Stimulated activated naive CD4-positive, alpha-beta T cell treated with Interleukin-2 at 50 U/mL for 16 hours (primary cell): ENCODE data around the gene WDR70.
"Not testable (repeated sequence)": the region's sequence is repeated elsewhere in the genome, so short reads cannot be mapped to it uniquely, and the experiment has no call there.

Experiments
- DNase-seq: peaks from one replicate; lab custom pipeline; 2025; lab: John Stamatoyannopoulos, UW

Gene WDR70

GRCh38 chr5:37767961-37768360 is 388.8 kb downstream of the WDR70 start:
- no peak for DNase-seq

DNA sequence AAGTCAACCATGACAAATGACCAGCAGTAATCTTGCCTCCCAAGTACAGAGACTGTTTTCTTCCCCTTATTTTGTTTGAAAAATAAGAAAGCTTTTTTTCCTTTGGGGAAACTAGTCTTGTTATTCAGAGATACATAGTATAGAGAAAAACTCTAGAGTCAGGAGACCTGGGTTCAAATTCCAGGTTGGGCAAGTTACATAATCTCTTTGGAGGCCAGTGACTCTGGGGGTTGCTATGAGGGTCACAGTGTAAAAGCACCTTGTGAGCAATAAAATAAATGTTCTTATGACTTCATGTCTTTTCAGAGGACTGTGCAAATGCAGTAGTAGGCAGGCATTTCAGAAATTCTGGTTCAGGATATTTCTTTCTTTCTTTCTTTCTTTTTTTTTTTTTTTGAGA is 389.3 kb downstream of the WDR70 start:
- no peak for DNase-seq

GRCh38 chr5:37769108-37769507 is 390.0 kb downstream of the WDR70 start:
- DNase-seq = no peak

GRCh38 chr5:37769840-37770239 is 390.7 kb downstream of the WDR70 start:
- no peak for DNase-seq

DNA sequence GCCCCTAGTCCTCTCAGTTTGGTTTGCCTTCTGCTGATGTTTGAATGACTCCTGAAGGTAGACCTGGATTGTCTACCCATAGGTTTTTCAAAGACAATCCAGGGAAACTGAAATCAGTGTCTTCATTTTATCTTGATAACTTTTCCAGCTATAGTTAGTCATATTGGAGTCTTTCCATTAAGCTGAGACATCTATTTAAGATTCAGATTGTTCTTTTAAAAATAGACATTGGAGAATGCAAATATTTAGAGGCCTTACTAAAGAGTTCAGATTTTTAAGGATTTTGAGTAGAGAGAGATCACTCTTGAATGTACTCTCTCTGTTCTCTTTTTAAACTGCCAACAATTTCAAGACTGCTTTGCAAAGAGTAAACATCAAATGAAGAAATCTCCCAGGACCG is 391.7 kb downstream of the WDR70 start:
- DNase-seq = no peak

DNA sequence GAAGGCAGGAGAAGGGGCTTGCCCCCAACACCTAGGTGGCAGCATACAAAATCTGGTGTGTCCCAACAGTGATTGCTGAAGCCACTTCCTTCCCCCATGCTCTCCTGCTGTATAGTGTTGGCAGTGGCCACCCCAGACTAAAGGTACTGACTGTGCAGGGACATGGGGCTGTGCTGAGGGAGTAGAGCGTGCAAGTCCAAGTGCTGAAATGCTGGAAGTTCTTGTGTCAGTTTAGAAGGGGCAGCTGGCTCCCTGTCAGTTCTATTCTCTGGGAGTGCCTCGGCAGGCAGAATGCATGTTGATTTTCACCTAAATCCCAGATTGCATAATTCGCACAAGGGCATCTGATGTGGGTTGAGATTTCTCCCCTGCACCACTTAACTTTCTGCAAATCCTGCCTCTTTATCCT is 392.1 kb downstream of the WDR70 start:
- DNase-seq = no peak

DNA sequence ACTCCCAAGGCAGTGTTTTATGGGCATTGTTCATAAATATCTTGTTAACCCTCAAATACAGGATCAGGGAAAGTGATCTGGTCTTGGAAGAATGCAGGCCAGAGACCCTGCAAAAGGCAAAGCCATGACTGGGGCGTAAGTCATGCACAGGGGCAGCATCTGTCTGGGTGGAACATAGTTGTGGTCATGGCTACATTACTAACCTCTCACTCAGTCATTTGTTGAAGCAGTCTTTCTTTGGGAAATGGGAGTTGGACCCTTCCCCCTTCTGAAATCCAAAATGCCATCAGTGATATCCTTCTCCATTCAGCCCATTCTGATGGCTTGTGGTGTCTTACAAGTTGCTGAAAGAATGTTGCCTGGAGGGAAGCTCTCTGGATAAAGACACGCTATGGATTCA is 392.6 kb downstream of the WDR70 start:
- DNase-seq = no peak

DNA sequence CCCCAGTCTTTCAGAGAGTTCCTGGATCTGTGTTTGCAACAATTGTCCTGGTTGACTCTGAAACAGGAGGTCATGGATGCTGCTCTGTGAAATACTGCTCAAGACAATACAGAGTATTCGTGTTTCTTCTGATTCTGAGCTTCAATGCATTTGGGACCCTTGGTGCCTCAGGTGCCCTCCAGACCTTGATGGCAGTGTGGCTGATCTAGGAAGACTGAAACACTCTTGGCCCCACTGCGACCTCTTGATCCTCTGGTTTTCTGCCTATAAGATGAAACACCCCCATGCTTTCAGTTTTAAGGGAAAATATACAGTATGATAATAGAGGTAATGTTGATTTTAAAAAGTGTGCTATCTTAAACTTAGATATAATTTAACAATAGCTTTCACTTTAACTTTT is 393.1 kb downstream of the WDR70 start:
- DNase-seq = no peak

GRCh38 chr5:37773809-37774208 is 394.7 kb downstream of the WDR70 start:
- DNase-seq = no peak

GRCh38 chr5:37774912-37775483 is 395.9 kb downstream of the WDR70 start:
- no peak for DNase-seq

DNA sequence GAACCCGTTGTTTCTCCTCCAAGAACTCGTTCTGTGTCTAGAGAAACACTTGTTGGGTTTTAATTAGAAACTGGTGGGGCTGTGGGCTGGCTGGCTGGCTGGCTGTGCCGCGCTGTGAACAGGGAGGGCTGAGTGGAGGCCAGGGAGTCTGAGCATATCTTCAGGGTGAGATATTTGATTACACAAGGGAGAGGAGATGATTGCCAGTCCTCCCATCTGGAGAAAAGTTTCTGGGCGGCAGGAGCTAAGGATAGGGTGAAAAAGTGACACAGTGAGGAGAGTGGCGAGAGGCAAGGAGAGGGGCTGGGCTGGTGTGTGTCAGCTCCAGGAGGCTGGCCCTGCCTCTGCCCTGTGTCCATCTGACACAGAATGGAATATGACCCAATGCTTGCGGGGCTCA is 397.7 kb downstream of the WDR70 start:
- DNase-seq = no peak

DNA sequence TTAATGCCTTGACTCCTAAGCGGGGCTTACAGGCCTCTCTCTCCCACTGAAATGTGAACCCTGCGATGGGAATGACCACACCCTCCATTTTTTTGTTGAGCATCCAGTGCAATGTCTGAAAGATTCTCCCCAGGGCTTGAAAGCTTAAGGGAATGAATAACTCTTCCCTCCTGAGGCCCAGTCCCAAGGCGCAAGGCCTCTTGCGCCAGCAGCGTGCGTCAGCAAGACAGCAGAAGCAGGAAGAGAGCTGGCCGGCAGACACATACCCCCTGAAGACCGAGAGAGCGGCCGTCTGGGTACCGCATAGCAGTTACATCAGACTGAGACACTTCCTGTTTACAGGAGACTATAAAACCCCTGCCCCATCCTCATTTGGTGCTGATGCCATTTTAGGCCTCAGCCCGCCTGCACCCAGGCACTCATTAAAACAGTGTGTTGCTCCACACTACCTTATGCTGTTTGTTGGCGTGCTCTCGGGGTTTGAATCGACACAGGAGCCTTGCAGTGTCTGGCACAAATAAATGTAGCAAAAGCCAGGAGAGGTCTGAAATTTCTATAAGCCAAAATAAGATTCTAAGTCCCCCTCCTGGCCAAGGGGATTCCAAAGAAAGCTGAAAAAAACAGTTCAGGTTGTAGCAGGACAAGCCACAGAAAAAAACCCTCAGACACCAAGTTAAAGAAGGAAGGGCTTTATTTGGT is 398.5 kb downstream of the WDR70 start:
- DNase-seq = no peak

DNA sequence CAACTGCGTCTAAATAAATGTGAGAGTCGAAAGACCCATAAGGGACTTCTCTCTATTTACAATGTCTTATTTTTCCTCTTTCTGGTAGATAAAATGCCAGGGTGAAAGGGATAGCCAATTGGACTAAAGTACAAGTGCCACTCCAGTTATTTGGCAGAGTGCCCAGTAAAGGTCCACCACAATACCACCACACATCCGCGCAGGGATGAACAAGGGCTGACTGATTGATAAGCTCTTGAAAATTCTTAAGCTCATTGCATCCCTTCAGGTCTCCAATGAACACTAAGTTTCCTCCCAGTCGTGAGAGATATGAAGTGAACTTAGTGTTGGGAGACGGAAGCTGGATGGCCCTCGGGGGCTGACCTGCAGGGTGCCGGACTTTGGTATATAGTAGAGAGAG is 402.3 kb downstream of the WDR70 start:
- not testable (repeated sequence) for DNase-seq

- DNase-seq = no peak
These were observed 407.3 kb downstream of the WDR70 start for GRCh38 chr5:37786416-37786815.

DNA sequence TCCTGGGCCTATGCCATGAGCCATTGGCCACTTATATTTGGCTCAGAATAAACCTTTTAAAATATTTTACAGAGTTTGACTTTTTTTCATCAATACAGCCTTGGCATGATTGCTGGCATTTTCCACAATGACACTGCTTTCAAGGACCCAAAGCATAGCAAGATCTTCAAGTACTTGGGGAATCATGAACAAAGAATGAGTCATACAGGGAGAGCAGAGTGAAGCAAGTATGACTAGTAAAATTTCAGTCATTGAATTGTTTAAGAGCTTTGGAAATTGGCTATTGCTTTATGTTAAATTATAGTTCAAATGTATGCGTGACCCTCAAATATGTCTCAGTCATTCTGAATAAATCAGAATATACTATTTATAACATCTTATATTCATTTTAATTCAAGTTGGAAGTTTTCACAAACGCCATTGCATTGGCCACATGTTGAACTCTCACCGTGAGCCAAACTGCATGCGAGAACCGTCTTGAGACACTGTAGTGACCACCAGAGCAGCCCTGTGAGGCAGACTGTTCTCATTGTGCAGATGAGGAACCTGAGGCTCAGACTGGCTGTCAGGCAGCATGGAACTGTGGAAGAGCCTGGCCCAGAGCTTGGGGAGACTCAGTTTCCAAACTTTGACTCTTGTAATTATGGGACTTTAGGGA is 407.9 kb downstream of the WDR70 start:
- no peak for DNase-seq

DNA sequence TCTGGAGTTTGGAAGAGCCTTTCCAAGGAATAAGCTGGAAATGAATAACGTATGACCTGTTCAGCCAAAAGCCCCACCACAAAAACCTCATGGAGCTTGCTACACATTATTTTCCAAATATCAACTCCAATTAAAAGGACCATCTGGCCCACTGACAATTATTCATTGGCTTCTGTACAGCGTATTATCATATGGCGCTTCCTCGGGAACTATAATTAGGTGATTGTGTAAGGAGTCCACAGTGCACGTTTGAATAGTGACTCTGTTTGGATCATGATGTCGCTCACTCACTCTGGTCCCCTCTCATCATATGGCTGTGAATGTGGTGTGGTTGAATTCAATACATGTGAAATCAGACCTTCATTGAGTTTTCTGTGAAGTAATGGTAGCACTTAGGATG is 408.6 kb downstream of the WDR70 start:
- no peak for DNase-seq

- DNase-seq = no peak
These were observed 410.9 kb downstream of the WDR70 start for GRCh38 chr5:37789991-37790390.

- DNase-seq = no peak
These were observed 412.2 kb downstream of the WDR70 start for GRCh38 chr5:37791321-37791720.

DNA sequence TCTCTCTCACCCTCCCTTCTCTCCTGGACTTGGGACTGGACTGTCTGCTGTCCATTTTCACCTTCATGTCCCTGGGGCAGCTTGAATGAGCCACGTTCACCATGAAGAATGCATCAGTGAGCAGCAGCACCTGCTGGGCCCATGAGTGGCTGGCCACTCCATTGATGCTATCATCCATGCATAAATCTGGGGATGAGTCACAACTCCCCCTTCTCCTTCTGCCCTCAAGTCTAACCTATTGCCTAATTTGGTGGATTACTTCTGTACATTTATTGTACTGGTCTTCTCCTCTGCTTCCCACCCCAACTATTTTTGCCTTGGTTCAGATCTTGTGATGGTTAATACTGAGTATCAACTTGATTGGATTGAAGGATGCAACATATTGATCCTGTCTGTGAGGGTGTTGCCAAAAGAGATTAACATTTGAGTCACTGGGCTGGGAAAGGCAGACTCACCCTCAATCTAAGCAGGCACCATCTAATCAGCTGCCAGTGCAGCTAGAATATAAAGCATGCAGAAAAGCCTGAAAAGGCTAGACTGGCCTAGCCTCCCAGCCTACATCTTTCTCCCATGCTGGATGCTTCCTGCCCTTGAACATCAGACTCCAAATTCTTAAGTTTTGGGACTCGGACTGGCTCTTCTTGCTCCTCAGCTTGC is 414.0 kb downstream of the WDR70 start:
- DNase-seq = no peak

GRCh38 chr5:37795292-37795691 is 416.2 kb downstream of the WDR70 start:
- DNase-seq = not testable (repeated sequence)

DNA sequence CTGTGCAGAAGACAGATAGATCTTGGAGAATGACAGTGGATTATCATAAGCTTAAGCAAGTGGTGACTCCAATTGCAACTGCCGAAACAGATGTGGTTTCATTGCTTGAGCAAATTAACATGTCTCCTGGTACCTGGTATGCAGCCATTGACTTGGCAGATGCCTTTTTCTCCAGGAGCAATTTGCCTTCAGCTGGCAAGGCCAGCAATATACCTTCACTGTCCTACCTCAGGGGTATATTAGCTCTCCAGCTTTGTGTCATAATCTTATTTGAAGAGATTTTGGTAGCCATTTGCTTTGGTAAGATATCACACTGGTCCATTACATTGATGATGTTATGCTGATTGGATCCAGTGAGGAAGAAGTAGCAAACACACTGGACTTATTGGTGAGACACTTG is 417.3 kb downstream of the WDR70 start:
- not testable (repeated sequence) for DNase-seq

GRCh38 chr5:37799865-37800421 is 420.8 kb downstream of the WDR70 start:
- DNase-seq = no peak

DNA sequence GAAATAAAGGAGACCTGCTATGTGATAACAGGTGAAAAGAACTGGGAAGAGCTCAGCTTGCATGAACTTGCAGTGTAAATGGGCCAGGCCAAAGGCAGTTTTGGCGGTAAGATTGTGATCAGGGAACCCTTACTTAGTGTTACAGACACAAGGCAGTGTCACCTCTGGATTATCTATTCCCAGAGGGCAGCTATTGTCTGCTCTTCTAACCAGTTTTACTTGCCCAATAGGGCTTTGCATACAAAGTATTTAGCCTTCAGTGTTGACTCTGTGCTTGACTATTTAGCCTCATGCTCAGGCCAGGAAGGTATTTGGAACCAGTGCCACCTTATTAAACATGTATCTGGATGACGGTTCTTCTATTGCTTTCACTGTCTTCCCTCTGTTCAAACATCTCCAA is 422.4 kb downstream of the WDR70 start:
- no peak for DNase-seq
